EH (cell line): ENCODE data around the gene ZNF724.
"Not testable (repeated sequence)": the region's sequence is repeated elsewhere in the genome, so short reads cannot be mapped to it uniquely, and the experiment has no call there.

Source experiments
- DNase-seq: peaks from one replicate; pipeline ENCODE4 v3.0.0-alpha.2; 2015; ENCODE audit warnings: low read depth

Gene ZNF724

DNA sequence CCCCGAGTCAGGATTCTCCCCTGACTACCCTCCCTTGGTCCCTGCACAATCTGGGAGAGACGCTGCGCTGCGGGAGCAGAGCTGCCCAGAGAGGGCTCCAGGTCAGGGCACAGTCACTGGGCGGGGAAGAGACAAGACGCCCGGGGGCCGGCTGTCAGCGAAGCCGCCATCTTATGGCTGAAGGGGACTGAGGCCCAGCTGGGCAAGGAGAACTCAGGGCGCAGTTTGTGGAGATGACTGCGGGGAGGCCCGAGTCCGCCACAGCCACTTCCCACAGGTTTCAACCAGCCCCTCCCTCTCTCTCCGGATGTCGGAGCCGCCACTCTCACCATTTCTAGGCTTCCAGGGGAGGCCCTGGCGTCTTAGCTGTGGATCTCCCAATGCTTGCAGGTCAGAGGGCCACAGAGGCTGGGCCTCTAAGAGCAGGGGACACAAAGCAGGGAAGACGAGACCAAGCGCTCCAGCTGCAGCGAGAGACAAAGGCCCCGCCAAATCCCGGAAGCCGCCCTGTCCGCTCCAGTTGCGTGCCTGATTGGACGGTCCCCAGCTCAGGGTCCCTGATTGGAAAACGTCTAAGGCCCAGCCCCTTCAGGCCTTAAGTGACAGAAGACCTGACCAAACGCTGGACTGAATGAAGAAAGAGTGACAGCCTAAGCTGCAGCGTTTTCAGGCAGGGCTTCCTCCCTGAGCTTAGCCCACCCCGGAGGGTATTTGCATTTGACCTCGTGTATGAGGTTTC, at the start of gene ZNF724:
Gene ZNF724 (minus strand): TSS at position 484 of the 739 bp plus-strand sequence. CDS start 152 bp downstream, at position 332.
- DNase-seq, result peak; percentile 97

DNA sequence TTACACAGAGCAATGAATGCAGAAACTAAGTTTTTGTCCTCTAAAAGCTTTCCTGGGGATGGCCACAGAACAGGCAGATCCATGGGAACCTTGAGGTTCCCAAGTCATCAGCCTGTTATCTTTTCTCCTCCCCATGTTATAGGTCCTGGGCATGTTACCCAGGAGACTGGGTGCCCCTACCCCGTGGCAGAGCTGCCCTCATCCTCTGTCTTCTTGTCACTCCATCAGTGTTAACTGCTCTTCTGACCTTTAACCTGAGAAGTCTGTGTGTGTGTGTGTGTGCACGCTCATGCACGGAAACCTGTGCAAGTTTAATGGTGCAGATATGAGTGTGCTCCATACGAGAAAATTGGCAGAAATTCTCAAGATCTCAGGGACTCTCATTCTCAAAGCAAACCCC, 43.9 kb upstream of the ZNF724 start:
- no peak for DNase-seq

DNA sequence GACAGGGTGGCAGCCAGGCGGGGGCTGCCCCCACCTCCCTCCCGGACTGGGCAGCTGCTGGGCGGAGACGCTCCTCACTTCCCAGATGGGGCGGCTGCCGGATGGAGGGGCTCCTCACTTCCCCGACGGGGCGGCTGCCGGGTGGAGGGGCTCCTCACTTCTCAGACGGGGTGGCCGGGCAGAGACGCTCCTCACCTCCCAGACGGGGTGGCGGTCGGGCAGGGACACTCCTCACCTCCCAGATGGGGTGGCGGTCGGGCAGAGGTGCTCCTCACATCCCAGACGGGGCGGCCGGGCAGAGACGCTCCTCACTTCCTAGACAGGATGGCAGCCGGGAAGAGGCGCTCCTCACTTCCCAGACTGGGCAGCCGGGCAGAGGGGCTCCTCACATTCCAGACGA, 39.8 kb upstream of the ZNF724 start:
- DNase-seq, result not testable (repeated sequence)

DNA sequence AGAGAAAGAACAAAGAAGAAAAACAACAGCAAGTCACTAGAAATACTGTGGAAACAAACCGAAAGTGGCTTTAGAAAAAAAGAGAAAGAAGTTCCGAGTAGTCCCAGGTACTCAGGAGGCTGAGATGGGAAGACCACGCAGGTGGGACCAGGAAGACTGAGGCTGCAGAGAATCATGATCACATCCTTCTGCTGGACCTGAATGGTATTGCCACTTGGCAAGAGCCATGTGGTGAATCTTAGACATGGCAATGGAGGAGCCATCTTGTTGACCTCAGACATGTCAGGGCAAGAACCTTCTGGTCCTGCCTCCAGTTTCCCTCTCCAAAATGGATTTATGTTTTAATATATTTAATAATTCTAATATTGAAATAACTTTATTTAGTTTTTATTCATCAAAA, 37.4 kb upstream of the ZNF724 start:
- DNase-seq, result no peak

DNA sequence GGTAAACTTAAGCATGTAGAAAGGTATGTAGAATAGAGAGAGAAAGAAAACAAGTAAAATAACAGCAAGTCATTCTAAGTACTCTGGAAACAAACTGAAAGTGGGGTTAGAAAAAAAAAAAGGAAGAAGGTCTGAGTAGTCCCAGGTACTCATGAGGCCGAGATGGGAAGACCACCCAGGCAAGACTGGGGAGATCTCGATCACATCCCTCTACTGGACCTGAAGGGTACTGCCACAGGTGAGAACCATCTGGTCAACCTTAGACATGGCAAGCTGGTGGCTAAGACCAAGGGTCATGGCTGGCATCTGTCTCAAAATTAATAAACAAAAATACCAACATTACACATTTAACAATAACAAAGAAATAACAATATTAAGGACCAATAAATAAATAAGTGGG, 36.3 kb upstream of the ZNF724 start:
- no peak for DNase-seq

DNA sequence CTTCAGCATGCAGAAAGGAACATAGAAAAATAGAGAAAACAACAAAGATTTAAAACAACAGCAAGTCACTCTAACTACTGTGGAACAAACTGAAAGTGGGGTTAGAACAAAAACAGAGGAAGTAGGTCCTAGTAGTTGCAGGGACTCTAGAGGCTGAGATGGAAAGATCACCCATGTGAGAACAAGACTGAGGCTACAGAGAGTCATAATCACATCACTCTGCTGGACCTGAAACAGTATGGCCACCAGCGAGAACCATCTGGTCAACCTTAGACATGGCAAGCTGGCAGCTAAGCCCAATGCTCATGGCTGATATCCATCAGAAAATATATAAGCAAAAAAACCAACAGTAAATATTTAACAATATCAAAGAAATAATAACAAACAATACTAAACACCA, 35.8 kb upstream of the ZNF724 start:
- no peak for DNase-seq

DNA sequence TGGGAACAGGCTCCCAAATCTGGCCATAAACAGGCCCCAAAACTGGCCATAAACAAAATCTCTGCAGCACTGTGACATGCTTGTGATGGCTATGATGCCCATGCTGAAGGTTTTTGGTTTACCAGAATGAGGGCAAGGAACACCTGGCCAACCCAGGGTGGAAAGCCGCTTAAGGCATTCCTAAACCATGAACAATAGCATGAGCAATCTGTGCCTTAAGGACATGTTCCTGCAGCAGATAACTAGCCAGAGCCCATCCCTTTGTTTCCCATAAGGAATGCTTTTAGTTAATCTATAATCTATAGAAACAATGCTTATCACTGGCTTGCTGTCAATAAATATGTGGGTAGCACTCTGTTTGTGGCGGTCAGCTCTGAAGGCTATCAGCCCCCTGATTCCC, 35.1 kb upstream of the ZNF724 start:
- not testable (repeated sequence) for DNase-seq

DNA sequence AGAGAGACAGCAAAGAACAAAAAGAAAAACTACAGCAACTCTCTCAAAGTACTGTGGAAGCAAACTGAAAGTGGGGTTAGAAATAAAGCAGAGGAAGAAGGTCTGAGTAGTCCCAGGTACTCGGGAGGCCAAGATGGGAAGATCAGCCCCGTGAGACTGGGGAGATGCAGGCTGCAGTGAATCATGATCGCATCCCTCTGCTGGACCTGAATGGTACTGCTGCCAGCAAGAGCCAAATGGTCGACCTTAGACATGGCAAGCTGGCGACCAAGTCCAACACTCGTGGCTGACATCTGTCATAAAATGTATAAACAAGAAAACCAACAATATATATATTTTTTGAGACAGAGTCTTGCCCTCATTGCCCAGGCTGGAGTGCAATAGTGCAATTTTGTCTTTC, 33.7 kb upstream of the ZNF724 start:
- peak; percentile 43 for DNase-seq

DNA sequence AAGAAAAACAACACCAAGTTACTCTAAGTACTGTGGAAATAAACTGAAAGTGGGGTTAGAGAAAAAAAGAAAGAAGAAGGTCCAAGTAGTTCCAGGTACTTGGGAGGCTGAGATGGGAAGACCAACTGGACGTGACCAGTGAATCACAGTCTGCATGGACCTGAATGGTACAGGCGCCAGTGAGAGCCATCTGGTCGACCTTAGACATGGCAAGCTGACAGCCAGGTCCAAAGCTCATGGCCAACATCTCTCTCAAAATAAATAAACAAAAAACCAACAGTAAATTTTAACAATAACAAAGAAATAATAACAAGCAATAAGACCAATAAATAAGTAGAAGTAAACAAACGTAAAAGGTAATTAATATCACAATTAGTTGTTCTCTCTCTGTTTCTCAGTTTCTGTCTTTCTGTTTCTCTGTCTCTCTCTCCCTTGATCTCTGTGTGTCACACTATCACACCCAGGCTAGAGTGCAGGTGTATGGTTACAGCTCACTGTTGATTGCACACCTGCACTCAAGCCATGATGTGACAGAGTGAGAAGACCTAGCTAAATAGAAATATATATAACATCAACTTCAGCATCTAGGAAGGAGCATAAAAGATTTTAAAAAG, 31.6 kb upstream of the ZNF724 start:
- DNase-seq, result no peak

DNA sequence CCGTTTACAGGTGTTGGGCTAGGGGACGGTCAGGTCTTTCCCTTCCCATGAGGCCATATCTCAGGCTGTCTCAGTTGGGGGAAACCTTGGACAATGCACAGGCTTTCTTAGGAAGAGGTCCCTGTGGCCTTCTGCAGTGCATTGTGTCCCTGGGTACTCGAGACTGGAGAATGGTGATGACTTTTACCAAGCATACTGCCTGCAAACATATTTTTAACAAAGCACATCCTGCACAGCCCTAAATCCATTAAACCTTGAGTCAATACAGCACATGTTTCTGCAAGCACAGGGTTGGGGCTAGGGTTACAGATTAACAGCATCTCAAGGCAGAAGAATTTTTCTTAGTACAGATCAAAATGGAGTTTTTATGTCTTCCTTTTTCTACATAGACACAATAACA, 27.9 kb upstream of the ZNF724 start:
- not testable (repeated sequence) for DNase-seq

DNA sequence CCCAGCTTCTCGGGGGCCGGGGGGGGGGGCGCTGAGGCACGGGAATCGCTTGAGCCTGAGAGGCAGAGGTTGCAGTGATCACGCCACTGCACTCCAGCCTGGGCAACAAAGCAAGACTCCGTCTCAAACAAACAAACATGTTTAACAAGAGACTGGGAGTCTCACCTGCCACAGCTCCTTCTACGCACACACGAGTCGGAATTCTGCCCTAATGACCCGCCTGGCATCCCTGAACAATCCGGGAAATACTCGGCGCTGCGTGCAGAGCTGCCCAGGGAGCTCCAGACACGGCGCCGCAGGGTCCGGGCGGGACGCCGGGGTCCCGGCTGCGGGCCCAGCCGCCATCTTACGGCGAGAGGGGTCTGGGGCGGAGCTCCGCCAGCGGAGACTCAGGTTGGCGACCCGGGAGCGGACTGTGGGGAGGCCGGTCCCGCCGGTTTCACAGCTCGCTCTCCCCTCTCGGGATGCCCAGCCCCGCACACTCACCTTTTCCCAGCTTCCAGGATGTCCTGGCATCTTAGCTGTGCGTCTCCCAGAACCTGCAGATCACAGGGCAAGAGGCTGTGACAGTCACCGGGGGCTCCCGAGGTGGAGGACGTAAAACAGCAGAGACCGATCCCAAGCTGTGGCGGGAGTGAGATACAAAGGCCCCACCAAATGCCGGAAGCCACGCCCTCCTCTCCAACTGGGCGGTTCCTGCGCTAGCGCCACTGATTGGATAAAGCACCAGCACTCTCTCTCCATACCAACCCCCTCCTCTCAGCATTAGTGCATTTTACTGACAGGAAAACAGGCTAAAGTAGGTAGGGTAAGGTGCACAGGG, 23.6 kb upstream of the ZNF724 start:
- DNase-seq, result peak; percentile 88

DNA sequence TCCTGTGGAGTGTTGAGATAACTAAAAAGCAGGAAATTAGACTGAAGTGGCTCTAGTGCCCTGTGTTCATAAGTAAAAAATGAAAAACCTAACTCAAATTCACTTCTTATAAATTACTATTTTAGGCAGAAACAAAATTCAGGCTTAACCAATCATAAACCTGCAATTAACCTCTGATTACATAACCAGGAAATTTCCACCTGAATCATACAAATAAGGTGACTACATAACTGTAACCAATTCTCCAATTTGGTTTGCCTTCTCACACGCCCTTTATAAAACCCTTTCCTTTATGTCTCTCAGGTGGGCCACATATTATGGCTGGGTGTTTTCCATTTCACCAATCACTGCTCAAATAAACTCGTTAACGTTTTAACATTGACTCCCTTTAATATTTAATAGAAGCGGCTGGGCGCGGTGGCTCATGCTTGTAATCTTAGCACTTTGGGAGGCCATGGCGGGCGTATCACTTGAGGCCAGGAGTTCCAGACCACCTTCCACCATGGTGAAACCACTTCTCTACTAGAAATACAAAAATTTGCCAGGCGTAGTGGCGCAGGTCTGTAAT, 22.9 kb upstream of the ZNF724 start:
- DNase-seq, result no peak

DNA sequence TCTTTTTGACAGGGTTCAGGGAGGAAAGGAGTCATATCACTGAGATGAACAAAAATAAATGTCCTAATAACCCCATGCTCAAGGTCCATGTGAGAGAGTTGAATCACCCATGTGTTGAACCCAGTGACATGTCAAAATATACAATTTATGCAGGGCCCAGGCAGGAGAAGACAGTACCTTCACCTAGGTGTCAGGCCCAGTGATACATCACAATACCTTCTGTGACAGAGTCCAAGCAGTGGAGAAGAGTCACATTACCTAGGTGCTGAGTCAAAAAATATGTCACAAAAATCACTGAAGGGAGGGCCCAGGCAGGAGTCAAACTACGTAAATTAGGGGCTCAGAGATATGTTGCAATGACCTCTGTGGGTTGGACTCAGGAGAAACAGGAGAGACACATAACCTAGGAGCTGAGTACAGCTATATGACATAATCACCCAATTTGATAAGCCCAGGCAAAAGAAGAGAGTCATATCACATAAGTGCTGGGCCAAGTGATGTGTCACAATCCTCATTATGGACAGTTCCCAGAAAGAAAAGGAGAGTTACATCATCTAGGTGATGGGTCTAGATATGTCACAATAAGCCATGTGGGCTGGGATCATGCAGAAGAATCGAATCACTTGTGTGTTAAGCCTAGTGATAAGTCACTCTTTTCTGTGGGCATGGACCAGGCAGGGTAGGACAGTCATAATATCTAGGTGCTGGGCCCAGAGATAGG, 13.8 kb upstream of the ZNF724 start:
- no peak for DNase-seq

DNA sequence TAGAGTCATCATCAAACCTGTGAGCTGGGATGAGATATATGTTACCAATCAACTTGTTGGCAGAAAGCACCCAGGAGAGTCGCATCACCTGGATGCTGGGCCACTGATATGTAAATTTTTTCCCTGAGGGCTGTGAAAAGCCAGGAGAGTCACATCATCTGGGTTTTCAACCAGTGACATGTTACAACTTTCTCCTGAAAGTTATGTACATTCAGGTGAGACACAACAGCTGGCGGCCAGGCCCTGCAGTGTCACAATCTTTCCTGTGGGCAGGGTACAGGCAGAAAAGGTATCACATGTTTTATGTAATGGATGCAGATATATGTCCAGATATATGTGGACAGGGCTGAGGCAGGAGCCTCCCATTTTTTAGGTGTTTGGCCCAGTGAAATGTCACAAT, 13.2 kb upstream of the ZNF724 start:
- DNase-seq, result no peak

DNA sequence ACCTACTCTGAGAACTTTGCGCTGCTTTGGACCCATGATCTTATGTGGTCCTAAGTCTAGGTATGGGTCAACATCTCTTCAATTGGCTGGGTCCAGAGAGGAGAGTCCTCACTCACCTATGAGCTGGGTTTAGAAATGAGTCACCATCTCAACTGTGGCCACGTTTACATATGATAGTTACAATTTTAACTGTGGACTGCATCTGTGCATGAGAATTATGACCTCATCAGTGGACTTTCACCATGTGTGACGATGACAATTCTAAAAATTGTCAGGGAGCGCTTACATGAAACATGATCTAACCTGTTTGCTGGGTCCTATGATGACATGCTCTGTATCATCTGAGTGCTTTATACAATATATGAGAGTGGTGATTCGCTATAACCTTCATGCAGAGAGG, 12.7 kb upstream of the ZNF724 start:
- no peak for DNase-seq

DNA sequence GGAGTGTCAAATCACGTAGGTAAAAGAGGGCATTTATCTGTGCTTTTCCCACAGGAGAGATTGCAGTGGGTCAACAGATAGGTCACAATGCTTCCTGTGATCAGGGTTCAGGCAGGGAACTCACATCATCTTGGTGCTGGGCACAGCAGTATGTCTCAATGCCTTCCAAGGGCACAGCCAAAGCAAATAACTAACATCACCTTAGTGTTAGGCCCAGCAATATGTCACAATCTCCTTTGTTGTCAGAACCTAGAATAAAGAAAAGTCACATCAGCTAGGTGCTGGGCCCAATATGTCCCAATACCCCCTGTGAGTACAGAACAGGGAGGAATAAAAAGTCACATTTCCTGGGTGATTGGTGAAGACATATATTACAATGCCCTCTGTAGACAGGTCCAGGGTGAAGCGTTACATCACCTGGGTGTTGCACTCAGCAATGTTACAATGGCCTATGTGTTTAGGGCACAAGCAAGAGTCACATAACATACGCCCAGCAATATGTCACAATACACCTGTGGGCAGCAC, 11.4 kb upstream of the ZNF724 start:
- DNase-seq, result no peak

DNA sequence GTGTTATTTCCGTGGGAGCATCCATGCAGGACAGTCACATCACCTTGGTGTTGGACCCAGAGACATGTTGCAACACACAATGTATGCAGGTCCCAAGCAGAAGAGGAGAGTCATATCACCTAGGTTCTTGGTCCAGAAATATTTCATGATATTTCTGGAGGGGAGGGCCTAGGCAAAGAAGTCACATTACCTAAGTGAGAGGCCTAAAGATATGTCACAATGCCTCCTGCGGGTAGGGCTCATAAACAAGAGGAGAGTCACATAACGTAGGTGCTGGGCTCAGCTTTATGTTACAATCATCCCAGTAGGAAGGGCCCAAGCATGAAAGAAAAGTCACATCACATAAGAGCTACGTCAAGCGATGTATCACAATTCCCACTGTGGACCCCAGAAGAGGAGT, 10.8 kb upstream of the ZNF724 start:
- DNase-seq, result no peak

DNA sequence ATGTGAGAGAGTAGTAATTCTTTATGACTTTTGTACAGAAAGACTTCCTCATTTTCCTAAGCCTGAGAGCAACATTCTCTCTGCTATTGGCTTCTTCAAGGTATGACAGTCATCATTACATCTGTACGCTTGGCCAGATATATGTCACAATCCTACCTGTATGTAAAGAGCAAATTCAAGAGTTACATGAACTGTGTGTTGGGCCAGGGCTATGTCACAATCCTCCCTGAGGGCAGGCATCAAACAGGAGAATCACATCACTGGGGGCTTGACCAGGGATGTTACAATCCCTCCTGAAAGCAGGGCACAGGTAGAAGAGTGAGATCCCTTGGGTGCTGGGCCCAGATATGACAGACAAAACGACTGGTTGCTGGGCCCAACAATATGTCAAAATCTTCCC, 9.8 kb upstream of the ZNF724 start:
- DNase-seq, result no peak

DNA sequence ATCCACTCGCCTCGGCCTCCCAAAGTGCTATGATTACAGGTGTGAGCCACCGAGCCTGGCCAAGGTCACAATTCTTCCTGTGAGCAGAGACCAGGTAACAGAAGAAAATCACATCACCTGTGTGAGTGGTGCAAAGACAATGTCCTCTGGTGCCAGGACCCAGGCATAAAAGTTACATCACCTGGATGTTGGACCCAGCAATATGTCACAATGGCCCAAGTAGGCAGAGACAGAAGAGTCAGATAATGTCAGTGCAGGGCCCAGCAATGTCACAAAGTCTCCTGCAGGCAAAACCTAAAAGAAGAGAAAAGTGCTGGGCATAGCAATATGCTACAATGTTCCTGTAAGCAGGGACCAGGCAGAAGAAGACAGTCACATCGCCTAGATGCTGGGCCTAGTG, 5.5 kb upstream of the ZNF724 start:
- DNase-seq, result no peak

DNA sequence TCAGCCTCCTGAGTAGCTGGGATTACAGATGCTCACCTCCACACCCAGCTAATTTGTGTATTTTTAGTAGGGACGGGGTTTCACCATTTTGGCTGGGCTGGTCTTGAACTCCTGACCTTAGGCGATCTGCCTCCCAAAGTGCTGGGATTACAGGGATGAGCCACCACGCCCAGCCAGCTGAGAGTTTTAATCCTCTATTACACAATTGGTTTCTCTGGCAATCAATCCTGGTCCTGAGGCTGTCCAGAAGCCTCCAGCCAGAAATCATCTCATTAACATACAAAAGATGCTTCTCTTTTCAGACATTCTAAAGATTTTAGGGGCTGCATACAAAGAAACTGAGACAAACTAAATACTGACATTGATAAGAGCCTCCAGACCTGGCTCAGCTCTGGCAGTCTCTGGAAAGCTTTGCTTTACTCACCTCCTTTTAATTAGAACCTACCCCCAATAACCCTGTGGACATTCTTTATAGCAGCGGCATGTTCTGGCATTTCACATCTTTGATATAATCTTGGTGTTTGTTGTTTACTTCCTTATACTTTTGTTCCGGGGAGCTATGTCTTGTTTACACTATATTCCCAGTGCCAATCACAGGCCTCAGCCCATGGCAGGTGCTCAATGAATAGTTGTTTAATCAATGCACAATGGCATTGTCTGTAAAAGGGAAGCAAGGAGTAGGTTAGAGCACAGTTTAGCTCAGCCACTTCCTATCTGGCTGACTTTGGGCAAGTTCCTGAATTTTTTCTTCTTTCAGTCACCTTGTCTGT, 4.1 kb upstream of the ZNF724 start:
- DNase-seq, result no peak

DNA sequence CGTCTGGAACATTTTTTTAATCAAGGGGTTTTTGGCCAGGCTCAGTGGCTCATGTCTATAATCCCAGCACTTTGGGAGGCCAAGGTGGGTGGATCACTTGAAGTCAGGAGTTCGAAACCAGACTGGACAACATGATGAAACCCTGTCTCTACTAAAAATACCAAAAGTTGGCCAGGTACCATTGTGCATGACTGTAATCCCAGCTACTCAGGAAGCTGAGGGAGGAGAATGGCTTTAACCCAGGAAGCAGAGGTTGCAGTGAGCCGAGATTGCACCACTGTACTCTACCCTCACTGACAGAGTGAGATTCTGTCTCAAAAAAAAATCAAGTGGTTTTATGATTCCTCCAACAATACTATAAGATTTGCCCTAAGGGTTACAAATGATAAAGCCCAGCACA, 3.1 kb upstream of the ZNF724 start:
- DNase-seq, result not testable (repeated sequence)
